Subcutaneous adipose tissue (tissue), 4 donors: ENCODE measurements around the gene NTM. TPM values are rescaled to one million over a fixed set of nuclear protein-coding genes. Genes with fewer than 3 reads are reported as not detected.

Experiments used
- total RNA-seq, 4 donors: library from RNA; depleted of rRNA; stranded (reverse); fragments of >200 nt; gene quantifications; one replicate each; pipeline ENCODE4 v1.1.0, GENCODE V29; 2016
- TF ChIP-seq, protein P1 (sequence below): fragments of 450-650 bp; IDR thresholded peaks from one replicate; pipeline ENCODE4 v1.5.1; 2016; ENCODE audit warnings: low read depth, mild to moderate bottlenecking, control low read depth, antibody characterized with exemption, moderate library complexity

Gene NTM
- total RNA-seq, 4 donors from 2014 or later, result 1.5 to 5.7 (median 1.7) TPM

- TF ChIP-seq, protein P1, sequence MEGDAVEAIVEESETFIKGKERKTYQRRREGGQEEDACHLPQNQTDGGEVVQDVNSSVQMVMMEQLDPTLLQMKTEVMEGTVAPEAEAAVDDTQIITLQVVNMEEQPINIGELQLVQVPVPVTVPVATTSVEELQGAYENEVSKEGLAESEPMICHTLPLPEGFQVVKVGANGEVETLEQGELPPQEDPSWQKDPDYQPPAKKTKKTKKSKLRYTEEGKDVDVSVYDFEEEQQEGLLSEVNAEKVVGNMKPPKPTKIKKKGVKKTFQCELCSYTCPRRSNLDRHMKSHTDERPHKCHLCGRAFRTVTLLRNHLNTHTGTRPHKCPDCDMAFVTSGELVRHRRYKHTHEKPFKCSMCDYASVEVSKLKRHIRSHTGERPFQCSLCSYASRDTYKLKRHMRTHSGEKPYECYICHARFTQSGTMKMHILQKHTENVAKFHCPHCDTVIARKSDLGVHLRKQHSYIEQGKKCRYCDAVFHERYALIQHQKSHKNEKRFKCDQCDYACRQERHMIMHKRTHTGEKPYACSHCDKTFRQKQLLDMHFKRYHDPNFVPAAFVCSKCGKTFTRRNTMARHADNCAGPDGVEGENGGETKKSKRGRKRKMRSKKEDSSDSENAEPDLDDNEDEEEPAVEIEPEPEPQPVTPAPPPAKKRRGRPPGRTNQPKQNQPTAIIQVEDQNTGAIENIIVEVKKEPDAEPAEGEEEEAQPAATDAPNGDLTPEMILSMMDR, result no peak
Measured at GRCh38 chr11:132072858-132073211, 702.4 kb downstream of the NTM start.

DNA sequence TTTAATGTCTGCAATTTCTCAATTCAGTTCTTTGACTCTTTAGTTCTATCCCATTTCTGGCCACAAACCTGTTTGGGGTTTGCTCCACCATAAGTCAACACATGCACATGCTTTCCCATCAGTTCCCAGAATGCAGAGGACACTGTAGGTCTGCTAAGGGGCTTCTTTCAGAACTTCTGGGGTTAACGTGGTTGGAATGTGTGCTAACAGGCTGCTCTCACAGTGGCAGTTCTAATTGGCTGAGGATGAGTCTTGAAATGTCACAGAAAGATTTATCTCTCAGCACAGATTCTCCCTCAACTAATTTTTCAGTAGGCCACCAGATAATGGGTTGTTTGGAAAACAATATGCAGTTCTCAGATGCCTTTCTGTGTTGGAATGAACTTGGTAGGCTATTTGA lies 703.4 kb downstream of the NTM start:
- TF ChIP-seq, protein P1, result no peak

- TF ChIP-seq, protein P1, result no peak
Measured at GRCh38 chr11:132075447-132075846, 705.0 kb downstream of the NTM start.

GRCh38 chr11:132077416-132077815 lies 707.0 kb downstream of the NTM start:
- TF ChIP-seq, protein P1, result no peak

- TF ChIP-seq, protein P1, result no peak
Measured at GRCh38 chr11:132078264-132079076, 708.1 kb downstream of the NTM start.

- TF ChIP-seq, protein P1, result no peak
Measured at GRCh38 chr11:132080127-132080526, 709.7 kb downstream of the NTM start.

- TF ChIP-seq, protein P1, result no peak
Measured at GRCh38 chr11:132082566-132082965, 712.2 kb downstream of the NTM start.
